GM18505 (cell line): ENCODE data around the gene RHBDL1.

Experiments
- ATAC-seq: cut with Tn5 transposase; IDR thresholded peaks from one replicate; pipeline ENCODE4 v1.9.1; 2021; ENCODE audit not compliant: unreplicated experiment
- POLR2A ChIP-seq: IDR thresholded peaks from 4 replicates; pipeline ENCODE4 v1.6.1; 2011; ENCODE audit warnings: borderline replicate concordance; ENCODE audit not compliant: insufficient read depth, insufficient read length; ENCODE audit errors: extremely low read depth

The RHBDL1 gene

DNA sequence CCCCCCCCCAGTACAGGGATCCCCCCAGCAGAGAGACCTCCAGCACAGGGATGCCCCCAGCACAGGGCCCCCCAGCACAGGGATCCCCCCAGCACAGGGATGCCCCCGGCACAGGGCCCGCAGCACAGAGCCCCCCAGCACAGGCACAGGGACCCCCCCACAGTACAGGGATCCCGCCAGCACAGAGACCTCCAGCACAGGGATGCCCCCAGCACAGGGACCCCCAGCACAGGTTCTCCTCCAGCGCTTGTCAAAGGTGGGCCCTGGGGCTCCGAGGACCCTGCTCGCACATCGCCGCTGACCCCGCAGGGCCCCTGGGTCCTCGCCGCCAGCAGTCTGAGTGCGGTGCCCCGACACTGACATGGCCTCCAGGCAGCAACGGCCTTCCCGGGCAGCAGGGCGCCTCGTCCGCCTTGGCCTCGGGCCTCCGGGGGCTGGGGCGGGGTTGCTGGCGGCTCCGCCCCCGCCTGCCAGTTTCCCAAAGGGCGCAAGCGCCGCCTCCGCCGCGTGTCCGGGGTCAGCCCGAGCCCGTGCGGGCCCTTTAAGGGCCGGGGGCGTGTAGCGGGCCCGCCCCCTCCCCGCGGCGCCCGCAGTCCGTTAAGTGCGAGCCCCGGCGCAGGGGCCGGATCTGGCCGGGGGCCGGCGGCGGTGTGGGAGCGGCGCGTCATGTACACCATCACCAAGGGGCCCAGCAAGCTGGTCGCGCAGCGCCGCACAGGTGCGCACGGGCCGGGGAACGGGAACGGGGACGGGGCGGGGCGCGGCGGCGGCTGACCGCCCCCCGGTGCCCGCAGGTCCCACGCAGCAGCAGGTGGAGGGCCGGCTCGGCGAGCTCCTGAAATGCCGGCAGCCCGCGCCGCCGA, 33.9 kb upstream of the RHBDL1 start, which contains the start of gene MCRIP2:
Gene MCRIP2, plus strand, starts transcription at position 503 of the 863 bp plus-strand sequence. Its CDS starts 164 bp downstream, at position 667.
- peak; percentile 41 for ATAC-seq
- TF ChIP-seq POLR2A = peak; percentile 82

DNA sequence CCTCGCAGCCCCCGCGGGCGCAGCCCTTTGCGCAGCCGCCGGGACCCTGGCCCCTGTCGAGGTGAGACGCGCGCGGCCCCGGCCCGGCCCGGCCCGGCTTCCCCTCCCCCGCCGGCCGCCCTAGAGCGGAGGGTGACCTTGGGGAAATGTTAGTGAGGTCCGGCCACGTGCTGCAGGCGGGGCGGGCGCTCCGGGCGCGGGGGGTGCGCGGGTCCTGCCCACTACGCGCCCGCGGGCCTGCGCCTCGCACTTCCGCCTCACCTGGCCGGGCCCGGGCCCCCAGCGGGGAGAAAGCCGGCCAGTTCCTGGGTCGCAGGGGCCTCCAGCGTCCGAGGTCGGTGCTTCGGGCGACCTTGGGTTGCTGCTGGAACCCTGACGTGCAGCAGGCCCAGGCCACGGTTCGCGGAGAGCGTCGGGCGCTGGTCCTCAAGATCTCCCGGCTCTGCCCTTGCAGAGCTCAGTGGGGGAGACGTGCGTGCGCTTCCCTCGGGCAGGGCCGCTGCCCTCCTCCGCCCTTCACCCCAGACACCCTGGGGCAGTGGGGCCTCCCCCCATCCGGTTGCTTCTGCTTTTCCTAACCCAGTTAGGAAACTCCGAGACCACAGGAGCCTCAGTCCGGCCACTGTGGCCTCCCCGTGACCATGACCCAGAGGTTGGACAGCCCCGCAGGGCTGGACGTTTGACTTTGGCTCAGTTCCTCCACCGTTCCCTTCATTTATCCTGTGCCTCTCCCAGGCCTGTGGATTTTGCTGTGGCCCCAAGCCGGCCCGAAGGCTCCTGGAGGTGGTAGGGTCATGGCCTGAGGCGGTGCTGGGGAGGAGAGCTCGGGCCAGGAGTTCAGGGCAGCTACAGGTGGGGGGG, 33.1 kb upstream of the RHBDL1 start:
- TF ChIP-seq POLR2A = peak; percentile 38
- ATAC-seq = peak; percentile 41

DNA sequence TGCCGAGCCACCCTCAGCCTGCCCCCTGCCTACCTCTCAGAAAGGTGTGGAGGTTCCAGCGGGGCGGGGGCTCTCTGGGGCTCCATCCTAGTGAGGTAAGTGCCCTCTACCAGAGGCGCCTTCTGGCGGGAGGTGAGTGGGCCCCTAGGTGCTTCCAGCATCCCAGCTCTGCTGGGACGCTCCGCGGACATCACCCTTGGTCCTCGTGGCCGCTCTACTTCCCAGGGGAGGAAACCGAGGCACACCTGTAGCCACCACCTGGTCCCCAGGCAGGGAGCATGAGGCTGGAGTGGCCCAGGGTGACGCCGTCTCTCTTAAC, 32.5 kb upstream of the RHBDL1 start:
- no peak for TF ChIP-seq POLR2A
- no peak for ATAC-seq

DNA sequence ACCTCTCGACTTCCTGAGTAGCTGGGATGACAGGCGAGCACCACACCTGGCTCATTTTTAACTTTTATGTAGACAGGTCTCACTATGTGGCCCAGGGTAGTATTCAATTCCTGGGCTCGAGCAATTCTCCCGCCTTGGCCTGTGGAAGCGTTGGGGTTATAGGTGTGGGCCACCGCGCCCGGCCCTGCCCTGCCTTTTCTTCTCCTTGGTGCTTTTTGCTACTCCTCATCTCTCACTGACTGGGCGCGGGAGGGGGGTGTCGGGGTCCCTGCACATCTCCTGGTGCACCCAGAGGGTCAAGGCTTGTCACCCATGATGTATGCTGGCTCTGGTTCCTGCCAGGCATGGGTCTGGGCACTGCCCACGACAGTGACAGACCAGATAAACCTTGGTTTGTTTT, 30.9 kb upstream of the RHBDL1 start:
- no peak for ATAC-seq
- no peak for TF ChIP-seq POLR2A

DNA sequence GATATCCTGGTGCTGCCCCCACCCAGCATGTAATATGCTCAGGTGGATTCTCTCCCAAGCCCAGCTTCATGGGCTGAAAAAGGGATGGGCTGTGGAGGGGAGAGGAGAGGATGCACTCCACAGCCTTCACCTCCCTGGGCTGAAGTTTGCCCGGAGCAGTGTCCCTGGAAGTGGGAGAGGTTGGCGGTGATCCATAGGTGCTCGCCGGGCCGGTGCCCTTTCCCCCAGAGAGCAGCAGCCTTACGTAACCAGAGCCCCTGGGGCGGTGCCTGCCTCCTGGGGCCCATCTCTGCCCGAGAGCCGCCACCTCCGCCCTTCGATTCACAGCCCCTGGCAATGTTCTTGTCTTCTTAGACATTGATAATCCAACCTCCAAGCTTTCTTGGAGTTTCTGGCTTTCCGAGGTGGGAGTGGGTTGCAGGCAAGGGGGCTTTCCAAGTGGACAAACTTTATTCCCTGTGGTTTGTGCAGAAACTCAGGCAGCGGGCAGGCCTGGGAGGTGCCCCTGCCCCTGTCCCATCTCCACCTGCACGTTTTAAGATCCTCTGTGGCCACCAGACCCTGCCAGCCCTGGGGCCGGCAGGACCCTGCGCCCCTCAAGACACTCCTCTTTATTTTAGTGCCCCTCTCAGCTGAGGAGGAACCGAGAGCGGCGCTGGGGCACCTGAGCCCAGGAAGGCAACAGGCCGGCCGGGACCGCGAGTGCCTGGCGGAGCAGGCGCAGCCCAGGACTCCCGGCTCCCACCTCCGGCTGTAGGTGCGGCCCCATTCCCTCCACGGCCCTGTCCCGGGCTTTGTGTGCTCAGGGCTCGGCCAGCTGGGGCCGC, 29.4 kb upstream of the RHBDL1 start:
- ATAC-seq = no peak
- TF ChIP-seq POLR2A = no peak

DNA sequence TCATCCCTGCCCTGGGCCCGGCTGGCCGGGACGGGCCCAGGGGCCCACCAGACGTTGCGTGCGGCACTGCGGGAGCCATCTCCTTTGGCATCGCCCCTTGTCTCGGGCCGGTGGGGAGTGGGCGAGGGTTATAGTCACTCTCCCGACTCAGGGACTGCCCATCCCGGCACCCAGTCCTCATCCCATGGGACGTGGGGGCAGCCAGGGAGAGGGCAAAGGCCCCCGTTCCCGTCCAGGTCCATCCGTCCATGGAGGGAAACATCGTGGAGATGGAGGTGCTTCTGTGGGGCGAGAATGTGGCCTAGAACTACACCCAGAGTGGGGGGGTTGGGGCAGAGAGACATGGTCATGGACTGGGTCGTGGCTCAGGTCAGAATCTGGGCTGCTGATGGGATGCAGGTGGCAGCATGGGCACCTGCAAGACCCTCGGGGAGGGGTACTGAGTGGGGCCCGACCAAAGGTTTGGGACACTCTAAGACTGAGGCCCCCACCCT, 28.7 kb upstream of the RHBDL1 start:
- ATAC-seq = no peak

DNA sequence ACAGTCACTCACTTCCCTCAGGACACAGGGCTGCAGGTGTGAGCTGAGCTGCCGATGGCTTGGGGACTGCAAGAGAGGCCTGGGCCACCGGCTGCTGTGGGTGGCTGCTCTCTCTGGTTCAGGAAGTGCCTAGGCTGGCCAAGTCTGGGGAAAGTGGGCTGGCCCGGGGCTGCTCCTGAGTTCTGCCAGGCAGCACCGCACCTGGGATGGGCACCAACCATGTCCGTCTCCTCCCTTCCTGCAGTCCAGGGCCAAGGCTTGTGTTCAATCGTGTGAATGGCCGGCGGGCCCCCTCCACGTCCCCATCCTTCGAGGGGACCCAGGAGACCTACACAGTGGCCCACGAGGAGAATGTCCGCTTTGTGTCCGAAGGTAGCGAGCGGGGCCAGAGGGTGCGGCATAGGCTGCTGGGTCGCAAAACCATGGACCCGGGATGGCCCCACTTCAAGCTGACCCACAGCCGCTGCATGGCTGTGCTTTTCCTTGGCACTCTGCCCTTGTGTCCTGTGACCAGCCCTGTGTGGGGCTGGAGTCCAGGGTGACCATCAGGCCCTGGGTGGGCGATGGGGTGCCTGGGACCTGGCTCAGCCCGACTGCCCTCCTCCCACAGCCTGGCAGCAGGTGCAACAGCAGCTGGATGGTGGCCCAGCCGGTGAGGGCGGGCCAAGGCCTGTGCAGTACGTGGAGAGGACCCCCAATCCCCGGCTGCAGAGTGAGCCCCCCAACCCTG, 28.1 kb upstream of the RHBDL1 start:
- ATAC-seq = no peak
- TF ChIP-seq POLR2A = no peak

More for the DNA sequence above, 28.7 kb upstream of the RHBDL1 start:
- no peak for TF ChIP-seq POLR2A

GRCh38 chr16:648071-648780, 27.2 kb upstream of the RHBDL1 start:
- peak; percentile 41 for TF ChIP-seq POLR2A
- no peak for ATAC-seq

DNA sequence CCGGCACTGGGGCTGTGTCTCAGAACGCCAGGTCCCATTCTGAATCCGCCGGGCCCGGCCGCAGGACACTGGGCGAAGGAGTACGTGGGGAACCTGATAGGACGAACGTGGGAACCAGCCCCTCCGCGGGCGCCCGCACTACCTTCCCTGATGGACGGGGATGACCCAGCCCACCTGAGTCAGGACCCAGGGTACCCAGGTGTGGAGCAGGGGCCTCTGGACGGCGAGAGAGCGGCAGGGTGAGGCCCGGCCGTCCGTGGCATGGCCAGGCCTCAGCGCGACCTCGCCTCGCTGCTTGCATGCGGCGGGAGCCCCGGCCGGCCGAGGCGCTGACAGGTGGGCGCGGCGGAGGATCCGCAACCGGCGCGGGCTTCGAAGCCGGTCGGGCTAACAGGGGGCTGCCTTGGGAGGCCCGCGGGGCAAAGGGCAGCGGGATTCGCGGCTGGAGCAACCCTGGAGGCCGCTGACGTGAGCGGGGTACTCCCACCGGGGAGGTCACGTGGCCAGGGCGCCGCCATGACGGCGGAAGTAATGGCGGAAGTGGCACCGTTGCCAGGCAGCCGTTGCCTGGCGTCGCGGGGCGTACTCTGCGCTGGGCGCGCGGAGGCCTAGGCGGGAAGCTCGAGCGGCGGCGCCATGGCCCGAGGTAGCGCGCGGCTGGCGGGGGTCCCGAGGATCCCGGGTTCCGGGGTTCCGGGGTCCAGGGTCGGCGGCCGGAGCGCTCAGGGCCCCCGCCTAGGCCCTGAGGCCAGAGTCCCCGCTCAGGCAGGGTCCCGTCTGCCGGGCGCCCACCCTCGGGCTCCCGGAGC, 26.5 kb upstream of the RHBDL1 start, which contains the start of gene WDR90:
Gene WDR90, plus strand, starts transcription at position 585 of the 809 bp plus-strand sequence. Its CDS starts 52 bp downstream, at position 637.
- TF ChIP-seq POLR2A = peak; percentile 10
- peak; percentile 71 for ATAC-seq

DNA sequence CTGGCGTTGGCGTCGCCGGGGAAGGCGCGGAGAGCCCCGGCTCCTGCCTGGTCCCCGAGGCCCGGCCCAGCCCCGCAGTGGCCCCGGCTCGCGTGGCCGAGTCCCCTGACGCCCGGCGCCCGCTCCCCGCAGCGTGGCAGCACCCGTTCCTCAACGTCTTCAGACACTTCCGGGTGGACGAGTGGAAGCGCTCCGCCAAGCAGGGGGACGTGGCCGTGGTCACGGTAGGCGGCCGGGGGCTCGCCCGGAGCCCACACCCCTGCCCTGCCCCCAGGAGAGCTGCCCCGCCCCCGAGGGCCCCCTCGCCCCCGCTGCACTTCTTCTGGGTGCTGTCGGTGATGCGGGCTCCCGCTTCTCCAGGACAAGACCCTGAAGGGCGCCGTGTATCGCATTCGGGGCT, 25.8 kb upstream of the RHBDL1 start:
- TF ChIP-seq POLR2A = no peak
- peak; percentile 13 for ATAC-seq

DNA sequence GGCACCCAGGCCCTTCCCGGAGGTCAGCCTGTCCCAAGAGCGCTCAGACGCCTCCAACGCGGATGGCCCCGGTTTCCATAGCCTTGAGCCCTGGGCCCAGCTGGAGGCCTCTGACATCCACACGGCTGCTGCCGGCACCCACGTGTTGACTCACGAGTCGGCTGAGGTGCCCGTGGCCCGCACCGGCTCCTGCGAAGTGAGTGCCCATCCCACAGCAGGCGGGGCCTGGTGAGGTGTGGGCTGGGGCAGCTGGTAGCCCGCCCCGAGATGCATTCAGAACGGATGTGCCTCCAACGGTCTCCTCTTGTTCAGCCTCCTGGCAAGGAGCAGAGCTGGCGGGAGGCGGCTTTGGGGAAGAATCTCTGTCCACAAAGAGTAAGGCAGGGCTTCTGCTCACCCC, 23.6 kb upstream of the RHBDL1 start:
- TF ChIP-seq POLR2A = no peak
- no peak for ATAC-seq
